ENCODE measurements around the gene DUOX1. TPM values are rescaled to one million over a fixed set of nuclear protein-coding genes. Genes with fewer than 3 reads are reported as not detected.

DUOX1 gene
- total and polyA plus RNA-seq, 2 of the 13 experiments (the other 11 are each of a cell fraction or from before 2014, with no cell fraction given), result 0.03 TPM; not detected in 1

DNA sequence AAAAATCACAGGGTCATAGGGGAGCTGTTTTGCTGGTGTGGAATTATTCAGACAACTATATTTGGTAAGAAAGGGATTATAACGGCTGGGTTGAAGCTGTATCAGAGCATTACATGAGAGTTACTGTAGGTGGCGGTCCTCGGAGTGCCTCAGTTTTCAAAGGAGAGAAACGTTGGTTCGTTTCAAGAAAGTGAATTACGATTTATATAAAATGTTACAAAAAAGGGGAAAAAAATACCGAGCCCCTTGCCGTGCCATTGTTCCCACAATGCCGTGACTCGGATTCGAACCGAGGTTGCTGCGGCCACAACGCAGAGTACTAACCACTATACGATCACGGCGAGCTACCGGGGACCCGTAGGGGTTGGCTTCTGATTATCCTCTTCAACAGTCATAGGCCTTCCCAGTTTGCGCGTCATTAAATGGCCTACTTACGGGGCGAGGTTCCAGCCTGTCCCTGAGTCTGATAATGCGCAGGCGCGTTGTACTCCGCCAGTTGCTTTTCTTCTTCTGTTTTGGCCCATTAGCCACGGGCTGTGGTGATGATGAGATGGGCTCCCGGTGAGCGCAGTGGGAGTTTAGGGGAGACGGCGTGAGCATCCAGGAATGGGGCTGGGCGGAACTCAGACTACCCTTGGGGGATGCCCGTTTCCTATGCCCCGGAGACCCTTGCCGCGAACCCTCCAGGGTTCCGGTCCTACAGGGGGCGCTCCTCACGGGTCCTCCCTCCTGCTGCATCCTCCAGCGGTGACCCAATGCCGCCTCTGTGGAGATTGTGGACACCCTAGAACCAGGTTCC lies 68.7 kb downstream of the DUOX1 start (continued):
- TF ChIP-seq, protein P1, sequence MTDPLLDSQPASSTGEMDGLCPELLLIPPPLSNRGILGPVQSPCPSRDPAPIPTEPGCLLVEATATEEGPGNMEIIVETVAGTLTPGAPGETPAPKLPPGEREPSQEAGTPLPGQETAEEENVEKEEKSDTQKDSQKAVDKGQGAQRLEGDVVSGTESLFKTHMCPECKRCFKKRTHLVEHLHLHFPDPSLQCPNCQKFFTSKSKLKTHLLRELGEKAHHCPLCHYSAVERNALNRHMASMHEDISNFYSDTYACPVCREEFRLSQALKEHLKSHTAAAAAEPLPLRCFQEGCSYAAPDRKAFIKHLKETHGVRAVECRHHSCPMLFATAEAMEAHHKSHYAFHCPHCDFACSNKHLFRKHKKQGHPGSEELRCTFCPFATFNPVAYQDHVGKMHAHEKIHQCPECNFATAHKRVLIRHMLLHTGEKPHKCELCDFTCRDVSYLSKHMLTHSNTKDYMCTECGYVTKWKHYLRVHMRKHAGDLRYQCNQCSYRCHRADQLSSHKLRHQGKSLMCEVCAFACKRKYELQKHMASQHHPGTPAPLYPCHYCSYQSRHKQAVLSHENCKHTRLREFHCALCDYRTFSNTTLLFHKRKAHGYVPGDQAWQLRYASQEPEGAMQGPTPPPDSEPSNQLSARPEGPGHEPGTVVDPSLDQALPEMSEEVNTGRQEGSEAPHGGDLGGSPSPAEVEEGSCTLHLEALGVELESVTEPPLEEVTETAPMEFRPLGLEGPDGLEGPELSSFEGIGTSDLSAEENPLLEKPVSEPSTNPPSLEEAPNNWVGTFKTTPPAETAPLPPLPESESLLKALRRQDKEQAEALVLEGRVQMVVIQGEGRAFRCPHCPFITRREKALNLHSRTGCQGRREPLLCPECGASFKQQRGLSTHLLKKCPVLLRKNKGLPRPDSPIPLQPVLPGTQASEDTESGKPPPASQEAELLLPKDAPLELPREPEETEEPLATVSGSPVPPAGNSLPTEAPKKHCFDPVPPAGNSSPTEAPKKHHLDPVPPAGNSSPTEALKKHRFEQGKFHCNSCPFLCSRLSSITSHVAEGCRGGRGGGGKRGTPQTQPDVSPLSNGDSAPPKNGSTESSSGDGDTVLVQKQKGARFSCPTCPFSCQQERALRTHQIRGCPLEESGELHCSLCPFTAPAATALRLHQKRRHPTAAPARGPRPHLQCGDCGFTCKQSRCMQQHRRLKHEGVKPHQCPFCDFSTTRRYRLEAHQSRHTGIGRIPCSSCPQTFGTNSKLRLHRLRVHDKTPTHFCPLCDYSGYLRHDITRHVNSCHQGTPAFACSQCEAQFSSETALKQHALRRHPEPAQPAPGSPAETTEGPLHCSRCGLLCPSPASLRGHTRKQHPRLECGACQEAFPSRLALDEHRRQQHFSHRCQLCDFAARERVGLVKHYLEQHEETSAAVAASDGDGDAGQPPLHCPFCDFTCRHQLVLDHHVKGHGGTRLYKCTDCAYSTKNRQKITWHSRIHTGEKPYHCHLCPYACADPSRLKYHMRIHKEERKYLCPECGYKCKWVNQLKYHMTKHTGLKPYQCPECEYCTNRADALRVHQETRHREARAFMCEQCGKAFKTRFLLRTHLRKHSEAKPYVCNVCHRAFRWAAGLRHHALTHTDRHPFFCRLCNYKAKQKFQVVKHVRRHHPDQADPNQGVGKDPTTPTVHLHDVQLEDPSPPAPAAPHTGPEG (CRISPR knock-in tag; IDR thresholded peaks at IDR 0.05), result peak; percentile 82
- TF ChIP-seq, protein P2, sequence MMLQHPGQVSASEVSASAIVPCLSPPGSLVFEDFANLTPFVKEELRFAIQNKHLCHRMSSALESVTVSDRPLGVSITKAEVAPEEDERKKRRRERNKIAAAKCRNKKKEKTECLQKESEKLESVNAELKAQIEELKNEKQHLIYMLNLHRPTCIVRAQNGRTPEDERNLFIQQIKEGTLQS (CRISPR knock-in tag; IDR thresholded peaks at IDR 0.05), result no peak
- TF ChIP-seq, protein P3, sequence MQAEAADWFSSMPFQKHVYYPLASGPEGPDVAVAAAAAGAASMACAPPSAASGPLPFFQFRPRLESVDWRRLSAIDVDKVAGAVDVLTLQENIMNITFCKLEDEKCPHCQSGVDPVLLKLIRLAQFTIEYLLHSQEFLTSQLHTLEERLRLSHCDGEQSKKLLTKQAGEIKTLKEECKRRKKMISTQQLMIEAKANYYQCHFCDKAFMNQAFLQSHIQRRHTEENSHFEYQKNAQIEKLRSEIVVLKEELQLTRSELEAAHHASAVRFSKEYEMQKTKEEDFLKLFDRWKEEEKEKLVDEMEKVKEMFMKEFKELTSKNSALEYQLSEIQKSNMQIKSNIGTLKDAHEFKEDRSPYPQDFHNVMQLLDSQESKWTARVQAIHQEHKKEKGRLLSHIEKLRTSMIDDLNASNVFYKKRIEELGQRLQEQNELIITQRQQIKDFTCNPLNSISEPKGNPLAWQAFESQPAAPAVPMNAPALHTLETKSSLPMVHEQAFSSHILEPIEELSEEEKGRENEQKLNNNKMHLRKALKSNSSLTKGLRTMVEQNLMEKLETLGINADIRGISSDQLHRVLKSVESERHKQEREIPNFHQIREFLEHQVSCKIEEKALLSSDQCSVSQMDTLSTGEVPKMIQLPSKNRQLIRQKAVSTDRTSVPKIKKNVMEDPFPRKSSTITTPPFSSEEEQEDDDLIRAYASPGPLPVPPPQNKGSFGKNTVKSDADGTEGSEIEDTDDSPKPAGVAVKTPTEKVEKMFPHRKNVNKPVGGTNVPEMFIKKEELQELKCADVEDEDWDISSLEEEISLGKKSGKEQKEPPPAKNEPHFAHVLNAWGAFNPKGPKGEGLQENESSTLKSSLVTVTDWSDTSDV (CRISPR knock-in tag; IDR thresholded peaks at IDR 0.05), result peak; percentile 76; the same call in 1 of the 2 replicates
- 0 out of 2 replicates have a peak, but pooled peaks have one; percentile 28 for TF ChIP-seq NFYB (CRISPR knock-in tag; IDR thresholded peaks at IDR 0.05)
- TF ChIP-seq ZFX (CRISPR knock-in tag; IDR thresholded peaks at IDR 0.05; ENCODE audit: low read depth), result peak; percentile 76
- TF ChIP-seq, protein P4, sequence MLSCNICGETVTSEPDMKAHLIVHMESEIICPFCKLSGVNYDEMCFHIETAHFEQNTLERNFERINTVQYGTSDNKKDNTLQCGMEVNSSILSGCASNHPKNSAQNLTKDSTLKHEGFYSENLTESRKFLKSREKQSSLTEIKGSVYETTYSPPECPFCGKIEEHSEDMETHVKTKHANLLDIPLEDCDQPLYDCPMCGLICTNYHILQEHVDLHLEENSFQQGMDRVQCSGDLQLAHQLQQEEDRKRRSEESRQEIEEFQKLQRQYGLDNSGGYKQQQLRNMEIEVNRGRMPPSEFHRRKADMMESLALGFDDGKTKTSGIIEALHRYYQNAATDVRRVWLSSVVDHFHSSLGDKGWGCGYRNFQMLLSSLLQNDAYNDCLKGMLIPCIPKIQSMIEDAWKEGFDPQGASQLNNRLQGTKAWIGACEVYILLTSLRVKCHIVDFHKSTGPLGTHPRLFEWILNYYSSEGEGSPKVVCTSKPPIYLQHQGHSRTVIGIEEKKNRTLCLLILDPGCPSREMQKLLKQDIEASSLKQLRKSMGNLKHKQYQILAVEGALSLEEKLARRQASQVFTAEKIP (CRISPR knock-in tag; IDR thresholded peaks at IDR 0.05; ENCODE audit: borderline replicate concordance), result no peak
- TF ChIP-seq NONO (IDR thresholded peaks at IDR 0.05), result no peak
- peak; percentile 66 for TF ChIP-seq NONO (CRISPR knock-in tag; conservative IDR thresholded peaks at IDR 0.05)
- peak; percentile 67; the same call in 1 of the 2 replicates for TF ChIP-seq ERF (CRISPR knock-in tag; IDR thresholded peaks at IDR 0.05)
- TF ChIP-seq, protein P5, sequence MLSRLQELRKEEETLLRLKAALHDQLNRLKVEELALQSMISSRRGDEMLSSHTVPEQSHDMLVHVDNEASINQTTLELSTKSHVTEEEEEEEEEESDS (CRISPR knock-in tag; IDR thresholded peaks at IDR 0.05; ENCODE audit: borderline replicate concordance), result 0 out of 2 replicates have a peak, but pooled peaks have one; percentile 69
- TF ChIP-seq NCOR1 (IDR thresholded peaks at IDR 0.05; ENCODE audit: borderline replicate concordance, low read length), result peak; percentile 32; the same call in 1 of the 2 replicates
- peak; percentile 62 for TF ChIP-seq SALL1 (CRISPR knock-in tag; IDR thresholded peaks at IDR 0.05)
- TF ChIP-seq ZKSCAN8 (CRISPR knock-in tag; IDR thresholded peaks at IDR 0.05; ENCODE audit: borderline replicate concordance), result peak; percentile 64; the same call in 1 of the 2 replicates
- no peak for TF ChIP-seq ZBTB42 (CRISPR knock-in tag; IDR thresholded peaks at IDR 0.05)
- peak; percentile 46; the same call in 1 of the 2 replicates for TF ChIP-seq ELF4 (CRISPR knock-in tag; IDR thresholded peaks at IDR 0.05; ENCODE audit: borderline replicate concordance)
- TF ChIP-seq ZNF777 (CRISPR knock-in tag; IDR thresholded peaks at IDR 0.05), result peak; percentile 33; the same call in 1 of the 2 replicates
- 0 out of 2 replicates have a peak, but pooled peaks have one; percentile 68 for TF ChIP-seq SMAD1 (CRISPR knock-in tag; IDR thresholded peaks at IDR 0.05; ENCODE audit: borderline replicate concordance, low read depth)
